Nucleus accumbens (tissue), 56 donors: ENCODE results near the gene CDK18.

Experiments used
- DNase-seq, 56 donors: peaks; one replicate each; lab custom pipeline; 2025; lab: John Stamatoyannopoulos, UW

CDK18 gene

GRCh38 chr1:205520709-205521108 lies 16.2 kb downstream of the CDK18 start:
- DNase-seq = no peak

- DNase-seq = peak in 2 of 56 donors; percentile 27 to 29
Measured at GRCh38 chr1:205521686-205522085, 17.2 kb downstream of the CDK18 start.

- DNase-seq = no peak
Measured at GRCh38 chr1:205522692-205523091, 18.2 kb downstream of the CDK18 start.

- DNase-seq = no peak
Measured at GRCh38 chr1:205523261-205523890, 18.9 kb downstream of the CDK18 start.

- peak in 52 of 56 donors; percentile 29 to 93 (median 74) for DNase-seq
Measured at GRCh38 chr1:205523891-205524793, 19.7 kb downstream of the CDK18 start.

- no peak for DNase-seq
Measured at GRCh38 chr1:205524794-205525101, 20.3 kb downstream of the CDK18 start.

- no peak for DNase-seq
Measured at GRCh38 chr1:205525495-205526285, 21.2 kb downstream of the CDK18 start.

GRCh38 chr1:205526431-205526830 lies 22.0 kb downstream of the CDK18 start:
- no peak for DNase-seq

GRCh38 chr1:205527931-205528330 lies 23.5 kb downstream of the CDK18 start:
- no peak for DNase-seq

- no peak for DNase-seq
Measured at GRCh38 chr1:205528446-205528886, 24.0 kb downstream of the CDK18 start.

GRCh38 chr1:205528887-205529825 lies 24.7 kb downstream of the CDK18 start:
- peak in 51 of 56 donors; percentile 17 to 93 (median 62) for DNase-seq

GRCh38 chr1:205530116-205530515 lies 25.6 kb downstream of the CDK18 start:
- DNase-seq = no peak

GRCh38 chr1:205531191-205532025 lies 26.9 kb downstream of the CDK18 start:
- no peak for DNase-seq

GRCh38 chr1:205532026-205532898 lies 27.8 kb downstream of the CDK18 start:
- no peak for DNase-seq

GRCh38 chr1:205532996-205533735 lies 28.7 kb downstream of the CDK18 start:
- no peak for DNase-seq

- DNase-seq = no peak
Measured at GRCh38 chr1:205533748-205534443, 29.4 kb downstream of the CDK18 start.
